Endometrial microvascular endothelial cells (primary cell): ENCODE data around the gene KANSL2. TPM values are rescaled to one million over a fixed set of nuclear protein-coding genes. Genes with fewer than 3 reads are reported as not detected.
"Not testable (repeated sequence)": the region's sequence is repeated elsewhere in the genome, so short reads cannot be mapped to it uniquely, and the experiment has no call there.

Source experiments
- in situ Hi-C: cut with HindIII; loops from 2 replicates; pipeline ENCODE4 v1.10.0; 2017; ENCODE audit warnings: low sequenced_read_pairs, low pct_unique_long_range_greater_than_20kb; ENCODE audit errors: inconsistent ontology term
- total RNA-seq: library from RNA; depleted of rRNA; stranded (reverse); fragments of >200 nt; gene quantifications from one replicate; pipeline ENCODE4 v1.2.3, GENCODE V29; 2015; ENCODE audit errors: inconsistent ontology term

KANSL2 gene
- total RNA-seq, 1 donor from 2014 or later = 41.0 TPM

DNA sequence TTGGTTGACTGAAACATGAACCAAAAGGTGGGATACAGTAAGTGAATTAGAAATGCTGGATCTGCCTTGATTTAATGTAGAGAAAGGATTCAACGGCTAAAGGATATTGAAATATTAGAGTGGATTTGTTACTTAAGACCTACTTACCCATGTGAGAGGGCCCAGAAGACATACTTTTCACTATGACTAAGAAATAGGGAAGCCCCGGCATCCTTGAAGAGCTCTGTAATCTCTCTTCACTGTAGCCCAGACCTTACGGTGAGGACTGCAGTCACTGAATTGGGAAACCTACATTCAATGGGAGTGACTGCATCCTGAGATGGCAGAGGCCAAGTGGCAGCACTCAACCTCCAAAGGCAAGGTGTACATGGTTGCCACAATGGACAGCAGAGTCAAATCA, 52.5 kb downstream of the KANSL2 start:
- in situ Hi-C loops = no loop called here

DNA sequence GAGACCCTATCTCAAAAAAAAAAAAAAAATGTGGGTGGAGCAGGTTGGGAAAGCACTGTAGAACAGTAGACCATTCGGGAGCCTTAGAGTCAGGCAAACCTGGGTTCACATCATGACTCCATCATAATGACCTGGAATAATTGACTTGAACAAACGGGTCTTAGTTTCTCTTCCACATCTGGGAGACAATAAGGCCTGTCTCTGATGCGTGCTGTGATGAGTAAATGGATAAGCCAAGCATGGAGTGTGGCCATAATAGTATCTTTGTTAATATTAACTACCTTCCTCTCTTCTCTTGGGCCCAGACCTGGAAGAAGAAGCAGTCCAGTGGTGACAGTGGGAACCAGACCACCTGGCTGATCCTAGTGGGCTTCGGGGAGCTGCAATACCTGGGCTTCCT, 54.5 kb downstream of the KANSL2 start:
- in situ Hi-C loops = no loop called here

DNA sequence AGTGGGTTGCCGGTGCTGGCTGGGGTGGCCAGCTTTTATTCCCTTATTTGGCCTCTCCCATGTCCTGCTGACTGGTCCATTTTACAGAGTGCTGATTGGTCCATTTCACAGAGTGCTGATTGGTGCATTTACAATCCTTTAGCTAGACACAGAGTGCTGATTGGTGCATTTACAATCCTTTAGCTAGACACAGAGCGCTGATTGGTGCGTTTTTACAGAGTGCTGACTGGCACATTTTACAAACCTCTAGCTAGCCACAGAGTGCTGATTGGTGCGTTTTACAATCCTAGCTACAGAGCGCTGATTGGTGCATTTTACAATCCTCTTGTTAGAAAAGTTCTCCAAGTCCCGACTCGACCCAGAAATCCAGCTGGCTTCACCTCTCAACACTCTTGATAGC, 59.0 kb downstream of the KANSL2 start:
- in situ Hi-C loops = not testable (repeated sequence)

DNA sequence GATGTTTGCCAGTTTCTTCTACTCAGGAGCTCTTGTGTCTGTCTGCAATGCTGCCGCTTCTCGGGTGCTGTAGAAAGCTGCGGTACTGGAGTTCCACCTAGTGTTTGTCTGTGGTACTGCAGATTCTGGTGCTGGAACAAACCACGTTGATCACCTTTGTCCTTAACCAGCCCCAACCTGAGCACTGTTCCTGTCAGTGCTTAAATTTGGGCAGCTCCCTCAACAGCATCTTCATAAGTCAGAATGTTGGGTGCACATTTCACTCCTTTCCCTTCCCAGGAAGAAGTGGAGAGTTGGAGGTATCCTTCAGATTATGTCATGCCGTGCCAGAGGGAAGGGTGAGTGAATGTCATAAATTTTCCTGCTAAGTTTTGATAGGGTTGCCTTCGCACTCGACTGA, 63.5 kb downstream of the KANSL2 start:
- in situ Hi-C loops = no loop called here

DNA sequence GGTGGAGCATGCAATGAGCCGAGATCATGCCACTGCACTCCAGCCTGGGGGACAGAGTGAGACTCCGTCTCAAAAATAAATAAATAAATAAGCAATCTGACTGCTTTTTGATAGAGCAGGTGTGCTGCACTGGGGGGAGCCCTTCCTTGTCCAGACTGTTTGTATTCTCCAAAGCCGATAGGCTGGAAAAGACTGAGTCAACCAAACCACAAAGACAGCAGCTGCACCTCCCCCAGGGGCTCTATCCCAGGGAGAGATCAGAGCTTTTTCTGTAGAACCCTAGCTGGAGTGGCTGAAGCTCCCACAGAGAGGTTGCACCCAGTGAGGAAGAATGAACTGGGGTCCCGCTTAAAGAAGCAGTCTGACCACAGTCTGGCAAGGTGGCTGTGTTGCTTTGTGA, 66.4 kb downstream of the KANSL2 start:
- in situ Hi-C loops = no loop called here

DNA sequence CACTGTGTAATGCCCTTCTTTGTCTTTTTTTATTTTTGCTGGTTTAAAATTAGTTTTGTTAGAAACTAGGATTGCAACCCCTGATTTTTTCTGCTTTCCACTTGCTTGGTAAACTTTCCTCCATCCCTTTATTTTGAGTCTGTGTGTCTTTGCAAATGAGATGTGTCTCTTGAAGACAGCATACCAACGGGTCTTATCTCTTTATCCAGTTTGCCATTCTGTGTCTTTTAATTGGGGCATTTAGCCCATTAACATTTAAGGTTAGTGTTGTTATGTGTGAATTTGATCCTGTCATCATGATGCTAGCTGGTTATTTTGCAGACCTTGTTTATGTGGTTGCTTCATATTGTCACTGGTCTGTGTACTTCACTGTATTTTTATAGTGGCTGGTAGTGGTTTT, 68.7 kb downstream of the KANSL2 start:
- in situ Hi-C loops = no loop called here

Other genes starting within 250 kb of the KANSL2 start
- not detected for gene ANP32D, start 209.7 kb downstream of the KANSL2 start, total RNA-seq
- not detected for gene C12orf54, start 199.7 kb downstream of the KANSL2 start, total RNA-seq
- not detected for gene OR8S1, start 156.6 kb downstream of the KANSL2 start, total RNA-seq
- gene LALBA, start 112.2 kb downstream of the KANSL2 start, total RNA-seq = not detected
- gene CCNT1, start 34.5 kb upstream of the KANSL2 start, total RNA-seq = 14.6 TPM
- gene ADCY6, start 106.9 kb upstream of the KANSL2 start, total RNA-seq = 15.6 TPM
- gene CACNB3, start 136.3 kb upstream of the KANSL2 start, total RNA-seq = 12.1 TPM
- gene DDX23, start 169.9 kb upstream of the KANSL2 start, total RNA-seq = 86.7 TPM
- gene RND1, start 183.6 kb upstream of the KANSL2 start, total RNA-seq = 4.2 TPM
- 53.0 TPM for gene FKBP11, start 243.3 kb upstream of the KANSL2 start, total RNA-seq